Activated T-cell treated with anti-CD3 and anti-CD28 coated beads, Interleukin-2, amount 50 U/mL, for 4 hours (primary cell): Measurements from ENCODE around the gene DPH6. TPM values are rescaled to one million over a fixed set of nuclear protein-coding genes. Genes with fewer than 3 reads are reported as not detected.
"Not testable (repeated sequence)": the region's sequence is repeated elsewhere in the genome, so short reads cannot be mapped to it uniquely, and the experiment has no call there.

Experiments
- ATAC-seq, 2 donors: fragments of 200-7000 bp; cut with Tn5 transposase; one replicate each; pipeline ENCODE4 v1.10.0; 2021
- DNase-seq: peaks from one replicate; pipeline ENCODE4 v3.0.0-alpha.2; 2020
- H3K27me3 Mint-ChIP-seq: one replicate; pipeline ENCODE4 v1.8.0; 2021; ENCODE audit warnings: low read depth, mixed read lengths
- H3K36me3 Mint-ChIP-seq: one replicate; pipeline ENCODE4 v1.8.0; 2022; ENCODE audit warnings: mixed read lengths; ENCODE audit not compliant: insufficient read depth
- H3K4me1 Mint-ChIP-seq: one replicate; pipeline ENCODE4 v1.8.0; 2021; ENCODE audit warnings: low read depth, mixed read lengths
- H3K4me3 Mint-ChIP-seq: one replicate; pipeline ENCODE4 v1.8.0; 2021; ENCODE audit warnings: mild to moderate bottlenecking, moderate library complexity, mixed read lengths
- H3K9me3 Mint-ChIP-seq: one replicate; pipeline ENCODE4 v1.8.0; 2021; ENCODE audit warnings: mixed read lengths
- total RNA-seq, 3 donors: library from RNA; stranded (reverse); gene quantifications; one replicate each; pipeline ENCODE4 v1.2.1, GENCODE V29; 2021

Gene DPH6, protein sequence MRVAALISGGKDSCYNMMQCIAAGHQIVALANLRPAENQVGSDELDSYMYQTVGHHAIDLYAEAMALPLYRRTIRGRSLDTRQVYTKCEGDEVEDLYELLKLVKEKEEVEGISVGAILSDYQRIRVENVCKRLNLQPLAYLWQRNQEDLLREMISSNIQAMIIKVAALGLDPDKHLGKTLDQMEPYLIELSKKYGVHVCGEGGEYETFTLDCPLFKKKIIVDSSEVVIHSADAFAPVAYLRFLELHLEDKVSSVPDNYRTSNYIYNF
- total RNA-seq = 10 to 100 TPM; 11.9 to 17.2 (median 12.5) TPM

DNA sequence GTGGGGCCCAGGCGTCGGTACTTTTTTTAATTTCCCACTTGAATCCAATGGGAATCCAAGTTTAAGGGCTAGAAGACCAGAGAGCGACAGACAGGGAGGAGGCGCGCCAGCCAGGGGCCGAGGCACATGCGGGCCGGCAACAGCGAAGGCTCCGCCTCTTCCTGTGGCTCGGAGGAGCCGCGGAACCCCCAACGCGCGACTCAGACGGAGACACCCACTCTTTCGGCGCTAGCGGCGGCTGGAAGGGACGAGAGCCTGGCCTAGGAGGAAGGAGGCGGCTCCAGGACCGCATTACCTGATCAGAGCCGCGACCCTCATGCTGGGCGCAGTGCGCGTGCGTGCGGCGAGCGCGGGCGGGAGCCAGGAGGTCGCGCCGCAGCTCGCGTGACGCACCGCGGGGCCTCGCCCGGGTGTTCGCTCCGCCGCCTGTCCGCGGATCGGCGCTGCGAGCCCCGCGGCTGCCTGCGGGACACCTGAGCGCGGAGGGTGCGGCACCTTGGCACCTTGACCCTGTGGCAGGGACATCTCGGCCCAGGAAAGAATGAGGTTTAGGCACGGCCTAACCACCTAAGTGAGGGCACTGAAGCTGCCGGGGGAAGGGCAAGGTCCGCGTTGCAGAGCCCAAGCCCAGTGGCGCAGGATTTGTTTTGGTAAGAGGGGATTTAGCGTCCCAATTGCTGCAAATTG is at the start of gene DPH6:
Gene DPH6, minus strand, starts transcription at position 342 of the 687 bp plus-strand sequence. Its CDS starts 24 bp downstream, at position 318.
- peak; percentile 94 to 95 for ATAC-seq
- H3K27me3 Mint-ChIP-seq = no peaks in the 10 kb centered on the region
- DNase-seq = peak; percentile 76
- peak within 1 kb of the TSS; percentile 90 for H3K4me3 Mint-ChIP-seq
- H3K9me3 Mint-ChIP-seq = no peaks in the 10 kb centered on the region
- peaks cover 13% of the 10 kb centered on the region for H3K4me1 Mint-ChIP-seq
- peaks cover 2% of the 10 kb centered on the region for H3K36me3 Mint-ChIP-seq

DNA sequence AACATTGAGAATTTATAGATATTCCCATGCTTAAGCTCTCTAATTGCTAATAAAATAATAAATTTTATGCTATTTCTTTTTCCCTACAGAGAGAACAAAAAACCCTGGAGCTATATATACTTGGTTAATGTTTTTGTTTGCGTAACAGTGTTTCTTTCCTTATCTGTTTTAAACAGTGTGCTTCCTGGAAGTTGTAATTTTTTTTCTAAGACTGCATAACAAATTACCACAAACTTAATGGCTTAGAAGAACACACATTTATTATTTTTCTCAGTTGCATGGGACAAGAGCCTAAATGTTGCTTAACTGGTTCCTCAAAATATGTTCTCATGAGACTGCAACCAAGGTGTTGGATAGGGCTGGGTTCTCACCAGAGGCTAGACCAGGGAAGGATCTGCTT is 49.7 kb upstream of the DPH6 start:
- H3K9me3 Mint-ChIP-seq = peaks cover 5% of the 10 kb centered on the region
- no peaks in the 10 kb centered on the region for H3K4me1 Mint-ChIP-seq
- H3K36me3 Mint-ChIP-seq = no peaks in the 10 kb centered on the region
- peaks cover 7% of the 10 kb centered on the region for H3K27me3 Mint-ChIP-seq
- ATAC-seq (no peak), DNase-seq (no peak)
- H3K4me3 Mint-ChIP-seq = no peak overlapping the region

DNA sequence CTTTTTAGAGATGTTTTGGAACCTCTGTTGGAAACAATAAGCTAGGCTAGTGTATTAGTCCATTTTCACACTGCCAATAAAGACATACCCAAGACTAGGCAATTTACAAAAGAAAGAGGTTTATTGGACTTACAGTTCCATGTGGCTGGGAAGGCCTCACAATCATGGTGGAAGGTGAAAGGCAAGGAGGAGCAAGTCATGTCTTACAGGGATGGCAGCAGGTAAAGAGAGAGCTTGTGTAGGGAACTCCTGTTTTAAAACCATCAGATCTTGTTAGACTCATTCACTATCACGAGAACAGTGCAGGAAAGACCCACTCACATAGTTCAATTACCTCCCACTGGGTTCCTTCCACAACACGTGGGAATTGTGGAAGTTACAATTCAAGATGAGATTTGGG is 46.0 kb upstream of the DPH6 start:
- ATAC-seq, H3K4me1 Mint-ChIP-seq, H3K9me3 Mint-ChIP-seq, H3K36me3 Mint-ChIP-seq, H3K27me3 Mint-ChIP-seq, H3K4me3 Mint-ChIP-seq, DNase-seq: not testable (repeated sequence)

DNA sequence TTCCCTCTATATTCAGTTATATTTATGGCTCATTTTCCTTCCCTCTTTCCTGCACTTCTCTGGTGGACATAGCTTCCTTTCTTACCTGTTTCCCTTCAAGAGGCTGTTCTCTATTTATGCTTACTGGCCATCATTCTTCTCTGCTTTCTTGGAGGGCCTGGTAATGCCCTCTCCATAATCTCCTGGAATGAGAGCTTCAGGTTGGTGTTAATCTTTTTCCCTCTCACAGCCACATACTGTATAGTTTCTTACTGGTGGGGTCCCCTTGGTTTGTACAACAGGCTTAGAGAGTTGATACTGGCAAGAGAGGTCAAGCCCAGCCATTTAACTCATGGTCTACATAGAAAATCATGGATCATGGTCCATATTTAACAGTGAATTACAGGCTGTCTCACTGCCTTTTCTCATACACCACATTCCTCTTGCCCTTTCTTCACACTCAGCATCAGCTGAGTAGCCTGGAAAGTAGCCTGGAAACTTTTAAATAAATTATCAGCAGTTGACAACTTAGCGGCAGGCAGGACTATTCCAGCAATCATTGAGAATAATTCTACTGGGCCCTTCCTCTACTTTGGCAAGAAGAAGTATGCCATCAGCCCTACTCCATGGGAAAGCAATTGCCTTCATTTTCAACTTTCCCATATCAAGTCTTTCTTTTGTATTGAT is 38.0 kb upstream of the DPH6 start:
- Mint-ChIP-seq H3K27me3 (peaks cover 8% of the 10 kb centered on the region), H3K36me3 (no peaks in the 10 kb centered on the region), H3K4me3 (no peak overlapping the region), H3K9me3 (no peaks in the 10 kb centered on the region), H3K4me1 (no peaks in the 10 kb centered on the region)
- DNase-seq (no peak), ATAC-seq (no peak)

DNA sequence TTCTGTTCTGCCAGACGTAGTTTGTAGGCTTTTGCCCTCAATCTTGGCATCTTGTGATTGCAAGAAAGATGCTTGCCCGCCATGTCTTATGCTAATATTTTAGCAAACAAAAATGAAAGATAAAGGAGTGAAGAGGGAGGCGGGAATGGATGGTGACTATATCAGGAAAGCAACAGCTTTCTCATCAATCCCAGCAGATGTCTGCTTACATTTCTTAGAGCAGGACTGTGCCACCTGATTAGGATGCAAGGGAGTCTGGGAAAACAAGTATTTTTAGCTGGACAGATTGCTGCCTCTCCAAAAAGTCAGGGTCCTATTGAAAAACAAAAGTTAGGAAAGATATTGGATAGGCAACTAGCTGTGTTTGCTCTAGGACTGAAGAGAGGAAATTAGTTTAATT is 34.6 kb upstream of the DPH6 start:
- no peak for ATAC-seq
- peaks cover 8% of the 10 kb centered on the region for H3K27me3 Mint-ChIP-seq
- H3K36me3 Mint-ChIP-seq = no peaks in the 10 kb centered on the region
- no peaks in the 10 kb centered on the region for H3K4me1 Mint-ChIP-seq
- H3K4me3 Mint-ChIP-seq = no peak overlapping the region
- H3K9me3 Mint-ChIP-seq = no peaks in the 10 kb centered on the region
- no peak for DNase-seq

DNA sequence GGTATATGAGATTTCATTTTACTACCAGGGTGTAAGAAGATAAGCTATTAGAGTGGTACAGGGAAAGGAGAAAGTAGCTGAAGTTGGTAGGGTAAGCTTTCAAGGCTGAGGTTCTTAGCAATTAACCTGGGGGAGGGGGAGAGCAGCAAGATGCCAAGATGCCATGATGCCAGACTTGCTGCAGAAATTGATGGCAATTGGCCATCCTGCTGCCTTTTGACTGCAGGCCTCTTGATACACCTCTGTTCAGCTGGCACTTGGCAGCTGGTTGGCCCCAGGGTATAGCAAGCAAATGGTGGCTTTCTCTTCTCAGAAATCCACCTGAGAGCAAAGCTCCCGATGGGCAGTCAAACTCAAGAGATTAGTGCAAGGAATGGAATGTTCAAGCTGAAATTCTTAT is 21.4 kb upstream of the DPH6 start:
- Mint-ChIP-seq H3K4me1 (no peaks in the 10 kb centered on the region), H3K4me3 (no peak overlapping the region), H3K27me3 (peaks cover 12% of the 10 kb centered on the region), H3K36me3 (no peaks in the 10 kb centered on the region), H3K9me3 (no peaks in the 10 kb centered on the region)
- ATAC-seq = no peak
- DNase-seq = no peak

DNA sequence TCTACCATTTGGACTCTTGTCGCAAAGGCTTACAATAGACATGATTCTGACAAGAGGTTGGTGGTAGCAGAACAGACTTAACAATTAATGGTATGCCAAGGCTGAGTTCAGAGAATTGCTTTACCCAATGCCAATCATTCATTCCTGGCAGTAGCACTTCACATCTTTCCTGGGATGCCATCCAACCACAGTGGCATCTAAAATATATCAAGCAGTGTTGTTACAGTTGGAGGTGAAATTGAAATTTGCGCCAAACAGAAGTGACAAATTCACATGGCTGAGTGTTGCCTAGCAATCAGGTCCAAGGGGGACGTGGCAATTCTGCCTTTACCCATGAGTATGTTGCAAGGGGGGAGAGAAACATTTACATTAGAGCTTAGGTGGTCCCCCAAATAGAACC is 21.0 kb upstream of the DPH6 start:
- Mint-ChIP-seq H3K4me3 (no peak overlapping the region), H3K27me3 (peaks cover 12% of the 10 kb centered on the region), H3K9me3 (no peaks in the 10 kb centered on the region), H3K4me1 (no peaks in the 10 kb centered on the region), H3K36me3 (no peaks in the 10 kb centered on the region)
- no peak for DNase-seq
- ATAC-seq = no peak

DNA sequence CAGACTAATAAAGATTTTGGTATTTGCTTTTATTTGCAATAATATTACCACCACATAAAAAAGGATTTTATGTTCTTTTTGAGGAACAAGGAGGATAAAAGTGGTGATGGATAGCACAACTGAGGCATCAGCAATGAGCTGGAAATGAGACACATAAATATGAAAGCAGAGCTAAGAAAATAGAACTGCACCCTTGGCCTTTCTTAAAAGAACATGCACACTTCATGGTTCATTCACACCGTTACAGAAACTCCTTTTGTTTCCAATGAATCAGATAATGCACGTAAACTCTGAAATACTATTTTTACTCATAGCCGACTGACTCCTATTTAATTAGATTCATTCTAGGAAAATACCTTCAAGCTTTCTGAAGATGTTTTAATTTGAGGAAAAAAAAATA is 19.9 kb upstream of the DPH6 start:
- H3K4me3 Mint-ChIP-seq = no peak overlapping the region
- peaks cover 7% of the 10 kb centered on the region for H3K27me3 Mint-ChIP-seq
- no peaks in the 10 kb centered on the region for H3K4me1 Mint-ChIP-seq
- H3K36me3 Mint-ChIP-seq = no peaks in the 10 kb centered on the region
- DNase-seq (no peak), ATAC-seq (peak in 1 of 2 donors; percentile 50)
- no peaks in the 10 kb centered on the region for H3K9me3 Mint-ChIP-seq

DNA sequence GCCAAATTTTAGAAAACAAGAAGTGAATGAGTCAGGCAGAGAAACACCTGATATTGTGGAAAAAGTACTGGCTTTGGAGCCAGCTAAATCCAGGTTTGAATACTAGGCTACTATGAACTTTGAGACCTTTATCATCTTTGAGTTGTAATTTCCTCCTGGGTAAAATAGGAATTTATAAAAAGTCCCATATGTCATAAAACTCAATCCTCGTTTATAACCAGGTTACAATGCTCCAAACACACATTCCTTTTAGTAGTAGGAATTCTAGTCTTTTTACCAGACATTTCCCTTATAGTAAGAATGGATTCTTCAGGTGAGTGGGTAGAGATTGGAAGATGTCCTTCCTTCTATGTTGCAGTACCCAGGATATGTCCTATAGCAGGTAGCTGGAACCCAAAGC is 16.7 kb upstream of the DPH6 start:
- no peak overlapping the region for H3K4me3 Mint-ChIP-seq
- no peaks in the 10 kb centered on the region for H3K9me3 Mint-ChIP-seq
- ATAC-seq (no peak), DNase-seq (no peak)
- H3K27me3 Mint-ChIP-seq = no peaks in the 10 kb centered on the region
- no peaks in the 10 kb centered on the region for H3K4me1 Mint-ChIP-seq
- no peaks in the 10 kb centered on the region for H3K36me3 Mint-ChIP-seq

DNA sequence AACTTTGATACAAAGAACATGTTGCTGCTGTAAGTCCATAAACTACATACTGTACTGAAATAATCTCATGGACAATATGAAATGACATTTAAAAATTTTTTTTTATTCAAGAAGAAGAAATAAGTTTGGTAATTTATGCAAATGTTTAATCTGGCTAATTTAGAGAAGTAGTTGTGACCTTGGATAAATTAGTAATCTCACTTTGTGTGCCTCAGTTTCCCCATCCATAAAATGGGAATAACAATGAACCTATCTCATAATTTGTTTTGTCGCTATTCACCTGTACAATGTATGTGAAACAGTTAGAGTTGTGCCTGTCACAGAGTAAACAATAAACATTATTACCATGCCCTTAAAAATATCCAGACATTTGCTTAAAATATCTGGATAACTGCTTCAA is 15.3 kb upstream of the DPH6 start:
- Mint-ChIP-seq H3K36me3 (no peaks in the 10 kb centered on the region), H3K9me3 (no peaks in the 10 kb centered on the region), H3K4me3 (no peak overlapping the region), H3K27me3 (peaks cover 2% of the 10 kb centered on the region), H3K4me1 (no peaks in the 10 kb centered on the region)
- DNase-seq (no peak), ATAC-seq (no peak)

DNA sequence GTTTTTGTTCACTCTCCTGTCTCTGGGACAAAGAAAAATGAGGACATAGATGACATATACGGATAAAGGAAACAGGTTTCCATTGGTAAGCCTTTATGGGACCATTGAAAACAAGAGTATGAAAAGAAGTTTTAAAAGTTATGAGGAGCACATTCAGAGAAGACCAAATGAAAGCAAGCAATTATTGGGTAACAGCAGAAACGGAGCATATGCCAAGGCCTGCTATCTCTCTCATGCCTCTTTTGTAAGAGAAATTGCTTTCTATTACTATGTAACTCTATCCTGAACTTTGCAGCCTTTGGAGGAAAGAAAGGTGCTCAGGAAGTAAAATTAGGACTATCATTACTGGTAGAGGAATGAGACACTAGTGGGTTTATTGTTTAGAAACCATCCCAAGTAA is 14.9 kb upstream of the DPH6 start:
- H3K4me1 Mint-ChIP-seq = no peaks in the 10 kb centered on the region
- no peaks in the 10 kb centered on the region for H3K9me3 Mint-ChIP-seq
- H3K27me3 Mint-ChIP-seq = peaks cover 2% of the 10 kb centered on the region
- ATAC-seq = no peak
- H3K4me3 Mint-ChIP-seq = no peak overlapping the region
- no peak for DNase-seq
- no peaks in the 10 kb centered on the region for H3K36me3 Mint-ChIP-seq

DNA sequence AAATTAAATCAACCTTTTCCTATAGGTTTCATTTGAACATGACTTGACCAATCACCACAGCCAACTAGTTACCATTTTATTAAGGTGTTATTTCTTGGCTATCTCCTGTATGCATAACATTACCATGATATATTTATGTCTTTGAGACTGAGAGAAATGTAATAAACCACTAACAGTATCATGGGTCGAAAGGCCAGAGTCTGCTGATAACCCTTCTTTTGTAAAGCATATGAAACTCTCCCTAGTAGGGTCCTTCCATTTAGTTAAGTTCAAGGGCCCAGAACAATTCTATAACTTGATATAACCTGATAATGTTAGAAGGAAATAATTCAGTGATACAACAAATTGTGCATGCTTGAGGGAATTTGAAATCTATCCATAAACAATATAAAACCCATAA is 14.3 kb upstream of the DPH6 start:
- DNase-seq = no peak
- no peaks in the 10 kb centered on the region for H3K36me3 Mint-ChIP-seq
- H3K4me3 Mint-ChIP-seq = no peak overlapping the region
- no peaks in the 10 kb centered on the region for H3K4me1 Mint-ChIP-seq
- ATAC-seq = no peak
- no peaks in the 10 kb centered on the region for H3K9me3 Mint-ChIP-seq
- H3K27me3 Mint-ChIP-seq = peaks cover 2% of the 10 kb centered on the region

DNA sequence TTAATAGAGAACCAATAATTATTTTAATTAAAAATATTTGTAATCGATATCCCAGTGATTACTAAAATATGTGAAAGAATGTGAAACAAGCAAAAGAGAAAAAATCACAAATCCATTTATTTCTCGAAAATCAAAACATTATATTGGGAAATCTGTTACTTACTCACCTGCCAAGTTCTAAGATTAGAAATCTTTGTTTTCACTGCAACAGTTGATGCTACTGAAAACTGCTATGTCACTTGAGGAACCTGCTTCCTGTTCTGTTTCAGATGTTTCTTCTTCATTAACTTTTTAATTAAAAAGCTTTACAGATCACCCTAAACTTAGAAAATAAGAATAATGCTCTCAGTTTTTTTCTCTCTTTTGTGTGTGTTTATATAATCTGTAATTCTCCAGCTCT is 13.7 kb upstream of the DPH6 start:
- ATAC-seq (no peak), DNase-seq (no peak)
- Mint-ChIP-seq H3K36me3 (no peaks in the 10 kb centered on the region), H3K9me3 (no peaks in the 10 kb centered on the region), H3K4me3 (no peak overlapping the region), H3K27me3 (peaks cover 2% of the 10 kb centered on the region), H3K4me1 (no peaks in the 10 kb centered on the region)

DNA sequence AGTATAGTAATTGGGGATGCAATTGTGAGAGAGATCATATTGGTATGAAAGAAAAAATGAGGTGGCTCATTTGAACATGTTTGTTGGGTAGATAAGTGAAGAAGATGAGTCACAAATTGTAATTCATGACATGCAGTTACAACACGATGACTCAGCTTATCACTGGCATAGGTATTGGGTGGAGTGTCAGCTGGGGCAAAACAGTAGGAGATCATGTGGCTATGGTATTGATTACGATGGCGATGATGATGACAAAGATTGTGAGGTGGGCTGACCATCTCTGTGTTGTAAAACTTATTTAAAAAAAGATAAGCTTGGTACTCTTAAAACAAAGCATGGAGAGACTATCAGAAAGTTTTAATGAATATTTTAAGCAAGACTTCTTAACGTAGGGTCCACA is 11.6 kb upstream of the DPH6 start:
- no peak overlapping the region for H3K4me3 Mint-ChIP-seq
- H3K9me3 Mint-ChIP-seq = no peaks in the 10 kb centered on the region
- no peak for DNase-seq
- no peaks in the 10 kb centered on the region for H3K4me1 Mint-ChIP-seq
- ATAC-seq = peak; percentile 53 to 90
- peaks cover 2% of the 10 kb centered on the region for H3K27me3 Mint-ChIP-seq
- H3K36me3 Mint-ChIP-seq = no peaks in the 10 kb centered on the region

DNA sequence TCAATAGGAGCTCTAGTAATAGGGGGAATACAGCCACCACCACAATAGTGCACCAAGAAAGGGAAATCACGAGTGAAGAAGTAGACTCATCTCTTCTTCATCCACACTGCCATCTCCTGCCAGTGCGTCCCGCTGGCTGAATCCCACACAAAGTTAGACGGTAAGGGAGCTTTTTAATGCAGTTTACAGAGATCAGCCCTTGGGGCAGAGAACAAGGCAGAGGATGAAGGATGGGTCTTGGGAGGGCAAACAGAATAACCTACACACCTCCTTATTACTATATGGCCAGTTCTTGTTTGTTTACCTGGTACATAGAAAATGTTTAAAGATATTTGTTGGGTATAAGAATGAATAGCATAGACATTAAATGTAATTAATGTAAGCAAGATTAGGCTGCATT is 11.0 kb upstream of the DPH6 start:
- Mint-ChIP-seq H3K27me3 (peaks cover 2% of the 10 kb centered on the region), H3K9me3 (no peaks in the 10 kb centered on the region), H3K4me1 (no peaks in the 10 kb centered on the region), H3K4me3 (no peak overlapping the region), H3K36me3 (no peaks in the 10 kb centered on the region)
- DNase-seq (no peak), ATAC-seq (peak in 1 of 2 donors; percentile 7)
